AG04450 (cell line): ENCODE results near the gene GOLGA1. TPM values are rescaled to one million over a fixed set of nuclear protein-coding genes. Genes with fewer than 3 reads are reported as not detected.
A peak's percentile ranks its signal among the peaks of the same experiment; 100 is the strongest.

ENCODE experiments used
- CTCF ChIA-PET: fragments of 300-600, 350-600 bp; formaldehyde crosslinking; extraction: SDS; loops from one replicate; lab custom pipeline; 2022; ENCODE audit warnings: antibody characterized with exemption, inconsistent platforms; lab: Charles Lee
- POLR2A ChIA-PET: fragments of 350-600 bp; formaldehyde crosslinking; extraction: SDS; loops from one replicate; lab custom pipeline; 2021; ENCODE audit warnings: antibody characterized with exemption, inconsistent platforms; lab: Yijun Ruan, JAX
- DNase-seq: peaks from one replicate; pipeline ENCODE4 v3.0.0-alpha.2; 2011; ENCODE audit warnings: low read depth, low spot score
- H3K27ac ChIP-seq: one replicate; pipeline ENCODE4 v1.5.1; 2012; ENCODE audit warnings: low read depth, low read length, control low read depth
- H3K27me3 ChIP-seq: one replicate; pipeline ENCODE4 v1.6.0; 2012; ENCODE audit warnings: low read length; ENCODE audit not compliant: control insufficient read depth, insufficient read depth
- H3K4me3 ChIP-seq: 2 replicates; pipeline ENCODE4 v1.5.1; 2011; ENCODE audit warnings: mild to moderate bottlenecking, low read depth, low read length, control low read depth
- H3K9me3 ChIP-seq: 2 replicates; pipeline ENCODE4 v1.5.1; 2012; ENCODE audit warnings: low read length; ENCODE audit not compliant: control insufficient read depth, insufficient read depth
- CTCF ChIP-seq: IDR thresholded peaks from 2 replicates; pipeline ENCODE4 v1.5.1; 2011; ENCODE audit warnings: low read depth, low read length, control low read depth, inconsistent platforms
- polyA plus RNA-seq: library from polyadenylated mRNA; depleted of rRNA; stranded (reverse); fragments of >200 nt; gene quantifications from 2 replicates; pipeline ENCODE4 v1.2.3, GENCODE V29; 2011

GOLGA1 gene
- polyA plus RNA-seq, 1 experiment = 13.1 TPM

- ChIA-PET CTCF (interaction anchor here (0.5 to 1.7 kb wide), 5 partner anchors 17 to 491 kb away, joined by 3 to 7 read pairs (median 3); partner anchors contain the start of gene WDR38), POLR2A (interaction anchor here (1.0 to 1.4 kb wide), 2 partner anchors 15 kb away, joined by 7 to 10 read pairs; partner anchors contain the start of genes ARPC5L and RPL35)
- H3K4me3 ChIP-seq = no peak overlapping the region
- H3K27ac ChIP-seq = no peak overlapping the region
- H3K9me3 ChIP-seq = no peaks in the 10 kb centered on the region; the same call in 1 of the 2 replicates
- H3K27me3 ChIP-seq = no peaks in the 10 kb centered on the region
- no peak for DNase-seq
- no peak for TF ChIP-seq CTCF
Measured at GRCh38 chr9:124877021-124877782, 63.7 kb downstream of the GOLGA1 start.

GRCh38 chr9:124875501-124875900 is 65.4 kb downstream of the GOLGA1 start:
- no peak overlapping the region for H3K4me3 ChIP-seq
- DNase-seq = no peak
- ChIA-PET CTCF (no interaction called here), POLR2A (no interaction called here)
- no peaks in the 10 kb centered on the region for H3K27me3 ChIP-seq
- H3K9me3 ChIP-seq = no peaks in the 10 kb centered on the region
- peak overlapping the region; percentile 2 for H3K27ac ChIP-seq
- TF ChIP-seq CTCF = no peak

GRCh38 chr9:124873664-124874063 is 67.2 kb downstream of the GOLGA1 start:
- ChIA-PET CTCF (interaction anchor here (1.2 kb wide), 1 partner anchor 11 kb away, joined by 3 read pairs; no protein-coding TSS in a partner anchor), POLR2A (no interaction called here)

GRCh38 chr9:124871156-124871561 is 69.7 kb downstream of the GOLGA1 start:
- TF ChIP-seq CTCF = no peak
- H3K27me3 ChIP-seq = no peaks in the 10 kb centered on the region
- peak overlapping the region; percentile 90 for H3K4me3 ChIP-seq
- no peak for DNase-seq
- POLR2A ChIA-PET = no interaction called here
- no peak overlapping the region for H3K27ac ChIP-seq
- CTCF ChIA-PET = interaction anchor here (1.2 to 1.4 kb wide), 2 partner anchors 18 to 96 kb away, joined by 3 to 7 read pairs; partner anchors contain the start of gene WDR38
- no peaks in the 10 kb centered on the region; the same call in 1 of the 2 replicates for H3K9me3 ChIP-seq

More at GRCh38 chr9:124873664-124874063, 67.2 kb downstream of the GOLGA1 start:
- H3K9me3 ChIP-seq = no peaks in the 10 kb centered on the region; the same call in 1 of the 2 replicates
- TF ChIP-seq CTCF = no peak
- no peak for DNase-seq
- no peak overlapping the region for H3K4me3 ChIP-seq
- H3K27ac ChIP-seq = no peak overlapping the region
- no peaks in the 10 kb centered on the region for H3K27me3 ChIP-seq

GRCh38 chr9:124870723-124871122 is 70.2 kb downstream of the GOLGA1 start:
- no peak for TF ChIP-seq CTCF
- DNase-seq = no peak
- Histone ChIP-seq H3K27ac (no peak overlapping the region), H3K4me3 (peak overlapping the region; percentile 90), H3K9me3 (no peaks in the 10 kb centered on the region; the same call in 1 of the 2 replicates), H3K27me3 (no peaks in the 10 kb centered on the region)
- ChIA-PET POLR2A (no interaction called here), CTCF (interaction anchor here (1.2 to 1.4 kb wide), 2 partner anchors 17 to 96 kb away, joined by 3 to 7 read pairs; partner anchors contain the start of gene WDR38)
